Measurements from ENCODE around the gene PRDX2.

The PRDX2 gene

GRCh38 chr19:12774588-12775555 lies 26.7 kb downstream of the PRDX2 start, which contains the start of gene HOOK2:
TSS of gene HOOK2 (minus strand) at chr19:12775552. CDS start at chr19:12775449, 103 bp downstream.
- no peak for ATAC-seq
- no peak for TF ChIP-seq BACH2 (CRISPR knock-in tag; IDR thresholded peaks at IDR 0.05; ENCODE audit: borderline replicate concordance)

DNA sequence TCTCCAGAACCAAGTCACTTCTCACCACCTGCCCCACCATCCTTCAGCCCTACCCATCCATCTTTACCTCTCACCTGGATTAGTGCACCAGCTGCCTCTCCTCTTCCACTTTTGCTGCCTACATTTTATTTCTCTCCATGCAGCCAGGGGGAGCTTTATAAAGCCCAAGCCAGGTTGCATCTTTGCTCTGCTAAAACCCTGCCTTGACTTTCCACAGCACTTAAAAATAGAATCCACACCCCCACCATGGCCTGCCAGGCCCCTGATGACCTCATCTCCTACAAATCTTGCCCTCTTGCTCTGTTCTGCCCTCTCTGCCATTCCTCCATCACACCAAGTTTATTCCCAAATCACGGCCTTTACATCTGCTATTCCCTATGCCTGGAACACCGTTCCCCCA lies 28.0 kb downstream of the PRDX2 start:
- ATAC-seq = no peak; the same call in 2 of the 3 replicates

GRCh38 chr19:12772323-12772722 lies 29.3 kb downstream of the PRDX2 start:
- TF ChIP-seq BACH2 (CRISPR knock-in tag; IDR thresholded peaks at IDR 0.05; ENCODE audit: borderline replicate concordance) (no peak), ISL1 (CRISPR knock-in tag; IDR thresholded peaks at IDR 0.05) (no peak)
- TF ChIP-seq, protein P1, sequence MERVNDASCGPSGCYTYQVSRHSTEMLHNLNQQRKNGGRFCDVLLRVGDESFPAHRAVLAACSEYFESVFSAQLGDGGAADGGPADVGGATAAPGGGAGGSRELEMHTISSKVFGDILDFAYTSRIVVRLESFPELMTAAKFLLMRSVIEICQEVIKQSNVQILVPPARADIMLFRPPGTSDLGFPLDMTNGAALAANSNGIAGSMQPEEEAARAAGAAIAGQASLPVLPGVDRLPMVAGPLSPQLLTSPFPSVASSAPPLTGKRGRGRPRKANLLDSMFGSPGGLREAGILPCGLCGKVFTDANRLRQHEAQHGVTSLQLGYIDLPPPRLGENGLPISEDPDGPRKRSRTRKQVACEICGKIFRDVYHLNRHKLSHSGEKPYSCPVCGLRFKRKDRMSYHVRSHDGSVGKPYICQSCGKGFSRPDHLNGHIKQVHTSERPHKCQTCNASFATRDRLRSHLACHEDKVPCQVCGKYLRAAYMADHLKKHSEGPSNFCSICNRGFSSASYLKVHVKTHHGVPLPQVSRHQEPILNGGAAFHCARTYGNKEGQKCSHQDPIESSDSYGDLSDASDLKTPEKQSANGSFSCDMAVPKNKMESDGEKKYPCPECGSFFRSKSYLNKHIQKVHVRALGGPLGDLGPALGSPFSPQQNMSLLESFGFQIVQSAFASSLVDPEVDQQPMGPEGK (CRISPR knock-in tag; IDR thresholded peaks at IDR 0.05; ENCODE audit: borderline replicate concordance) = no peak
- no peak for ATAC-seq

More for the DNA sequence above, 28.0 kb downstream of the PRDX2 start:
- TF ChIP-seq CSDC2 (CRISPR knock-in tag; IDR thresholded peaks at IDR 0.05) = no peak

DNA sequence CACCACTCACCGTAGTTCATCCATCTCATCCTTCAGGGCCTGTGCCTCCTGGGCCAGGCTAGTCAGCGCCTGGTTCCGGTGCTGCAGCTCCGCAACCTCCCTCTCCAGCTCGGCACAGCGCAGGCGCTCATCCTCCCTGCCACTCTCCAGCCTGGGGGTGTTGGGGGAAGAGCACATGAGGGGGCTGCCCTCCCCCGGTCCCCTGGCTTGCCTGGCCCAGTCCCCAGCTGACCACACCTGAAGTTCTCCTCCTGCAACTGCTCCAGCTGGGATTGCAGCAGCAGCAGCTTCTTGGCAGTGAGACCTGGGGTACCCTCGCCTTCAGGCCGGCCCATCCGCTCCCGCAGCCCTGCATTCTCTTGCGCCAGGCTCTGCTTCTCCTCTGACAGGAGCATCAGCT lies 30.7 kb downstream of the PRDX2 start:
- no peak for TF ChIP-seq ARNTL (CRISPR knock-in tag; IDR thresholded peaks at IDR 0.05; ENCODE audit: borderline replicate concordance, low read depth)
- TF ChIP-seq CSRNP3 (CRISPR knock-in tag; IDR thresholded peaks at IDR 0.05) = no peak
- TF ChIP-seq, protein P2, sequence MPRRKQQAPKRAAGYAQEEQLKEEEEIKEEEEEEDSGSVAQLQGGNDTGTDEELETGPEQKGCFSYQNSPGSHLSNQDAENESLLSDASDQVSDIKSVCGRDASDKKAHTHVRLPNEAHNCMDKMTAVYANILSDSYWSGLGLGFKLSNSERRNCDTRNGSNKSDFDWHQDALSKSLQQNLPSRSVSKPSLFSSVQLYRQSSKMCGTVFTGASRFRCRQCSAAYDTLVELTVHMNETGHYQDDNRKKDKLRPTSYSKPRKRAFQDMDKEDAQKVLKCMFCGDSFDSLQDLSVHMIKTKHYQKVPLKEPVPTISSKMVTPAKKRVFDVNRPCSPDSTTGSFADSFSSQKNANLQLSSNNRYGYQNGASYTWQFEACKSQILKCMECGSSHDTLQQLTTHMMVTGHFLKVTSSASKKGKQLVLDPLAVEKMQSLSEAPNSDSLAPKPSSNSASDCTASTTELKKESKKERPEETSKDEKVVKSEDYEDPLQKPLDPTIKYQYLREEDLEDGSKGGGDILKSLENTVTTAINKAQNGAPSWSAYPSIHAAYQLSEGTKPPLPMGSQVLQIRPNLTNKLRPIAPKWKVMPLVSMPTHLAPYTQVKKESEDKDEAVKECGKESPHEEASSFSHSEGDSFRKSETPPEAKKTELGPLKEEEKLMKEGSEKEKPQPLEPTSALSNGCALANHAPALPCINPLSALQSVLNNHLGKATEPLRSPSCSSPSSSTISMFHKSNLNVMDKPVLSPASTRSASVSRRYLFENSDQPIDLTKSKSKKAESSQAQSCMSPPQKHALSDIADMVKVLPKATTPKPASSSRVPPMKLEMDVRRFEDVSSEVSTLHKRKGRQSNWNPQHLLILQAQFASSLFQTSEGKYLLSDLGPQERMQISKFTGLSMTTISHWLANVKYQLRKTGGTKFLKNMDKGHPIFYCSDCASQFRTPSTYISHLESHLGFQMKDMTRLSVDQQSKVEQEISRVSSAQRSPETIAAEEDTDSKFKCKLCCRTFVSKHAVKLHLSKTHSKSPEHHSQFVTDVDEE (CRISPR knock-in tag; IDR thresholded peaks at IDR 0.05) = no peak
- TF ChIP-seq, protein P3, sequence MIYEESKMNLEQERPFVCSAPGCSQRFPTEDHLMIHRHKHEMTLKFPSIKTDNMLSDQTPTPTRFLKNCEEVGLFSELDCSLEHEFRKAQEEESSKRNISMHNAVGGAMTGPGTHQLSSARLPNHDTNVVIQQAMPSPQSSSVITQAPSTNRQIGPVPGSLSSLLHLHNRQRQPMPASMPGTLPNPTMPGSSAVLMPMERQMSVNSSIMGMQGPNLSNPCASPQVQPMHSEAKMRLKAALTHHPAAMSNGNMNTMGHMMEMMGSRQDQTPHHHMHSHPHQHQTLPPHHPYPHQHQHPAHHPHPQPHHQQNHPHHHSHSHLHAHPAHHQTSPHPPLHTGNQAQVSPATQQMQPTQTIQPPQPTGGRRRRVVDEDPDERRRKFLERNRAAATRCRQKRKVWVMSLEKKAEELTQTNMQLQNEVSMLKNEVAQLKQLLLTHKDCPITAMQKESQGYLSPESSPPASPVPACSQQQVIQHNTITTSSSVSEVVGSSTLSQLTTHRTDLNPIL (CRISPR knock-in tag; IDR thresholded peaks at IDR 0.05; ENCODE audit: low read depth) = no peak
- TF ChIP-seq ZNF565 (CRISPR knock-in tag; conservative IDR thresholded peaks at IDR 0.05; ENCODE audit: low read depth) = no peak
- no peak for ATAC-seq

GRCh38 chr19:12769689-12770088 lies 31.9 kb downstream of the PRDX2 start:
- no peak for ATAC-seq

GRCh38 chr19:12767666-12768065 lies 33.9 kb downstream of the PRDX2 start:
- no peak for ATAC-seq
- TF ChIP-seq PPARA (CRISPR knock-in tag; IDR thresholded peaks at IDR 0.05; ENCODE audit: borderline replicate concordance) = no peak
- TF ChIP-seq CSRNP3 (CRISPR knock-in tag; IDR thresholded peaks at IDR 0.05) = no peak
- TF ChIP-seq, protein P2 (CRISPR knock-in tag; IDR thresholded peaks at IDR 0.05) = no peak
- TF ChIP-seq ZNF565 (CRISPR knock-in tag; conservative IDR thresholded peaks at IDR 0.05; ENCODE audit: low read depth) = no peak
- no peak for TF ChIP-seq ZNF70 (CRISPR knock-in tag; IDR thresholded peaks at IDR 0.05)
- TF ChIP-seq OSR1 (CRISPR knock-in tag; IDR thresholded peaks at IDR 0.05) = no peak
- TF ChIP-seq ISL1 (CRISPR knock-in tag; IDR thresholded peaks at IDR 0.05) = no peak
- TF ChIP-seq RARB (CRISPR knock-in tag; IDR thresholded peaks at IDR 0.05) = no peak
- TF ChIP-seq SNAI2 (CRISPR knock-in tag; IDR thresholded peaks at IDR 0.05) = no peak
- TF ChIP-seq ARNTL (CRISPR knock-in tag; IDR thresholded peaks at IDR 0.05; ENCODE audit: borderline replicate concordance, low read depth) = no peak
- TF ChIP-seq BACH2 (CRISPR knock-in tag; IDR thresholded peaks at IDR 0.05; ENCODE audit: borderline replicate concordance) = no peak
- no peak for TF ChIP-seq ZFP30 (CRISPR knock-in tag; IDR thresholded peaks at IDR 0.05)
- TF ChIP-seq ZNF8 (CRISPR knock-in tag; IDR thresholded peaks at IDR 0.05) = no peak

More at GRCh38 chr19:12769689-12770088, 31.9 kb downstream of the PRDX2 start:
- TF ChIP-seq ZNF70 (CRISPR knock-in tag; IDR thresholded peaks at IDR 0.05) (no peak), TCF4 (CRISPR knock-in tag; IDR thresholded peaks at IDR 0.05; ENCODE audit: borderline replicate concordance) (no peak), TOX (CRISPR knock-in tag; IDR thresholded peaks at IDR 0.05; ENCODE audit: borderline replicate concordance) (no peak), BACH2 (CRISPR knock-in tag; IDR thresholded peaks at IDR 0.05; ENCODE audit: borderline replicate concordance) (no peak), PPARA (CRISPR knock-in tag; IDR thresholded peaks at IDR 0.05; ENCODE audit: borderline replicate concordance) (no peak), ESRRG (CRISPR knock-in tag; IDR thresholded peaks at IDR 0.05) (no peak), RARB (CRISPR knock-in tag; IDR thresholded peaks at IDR 0.05) (no peak)

Data from SK-N-SH treated with all-trans-retinoic acid at 6 μM for 48 hours (cell line).